Kidney epithelial cell (primary cell): ENCODE results near the gene STEAP2. TPM values are rescaled to one million over a fixed set of nuclear protein-coding genes. Genes with fewer than 3 reads are reported as not detected.

Source experiments
- DNase-seq: peaks from one replicate; pipeline ENCODE4 v3.0.0-alpha.2; 2010; ENCODE audit warnings: low read depth
- H3K27me3 ChIP-seq: 2 replicates; pipeline ENCODE4 v1.6.0; 2011; ENCODE audit warnings: low read length; ENCODE audit not compliant: control insufficient read depth, insufficient read depth
- H3K36me3 ChIP-seq: 2 replicates; pipeline ENCODE4 v1.5.1; 2011; ENCODE audit warnings: low read length; ENCODE audit not compliant: control insufficient read depth, insufficient read depth
- H3K4me3 ChIP-seq: 2 replicates; pipeline ENCODE4 v1.5.1; 2011; ENCODE audit warnings: low read depth, mild to moderate bottlenecking, control low read depth, low read length
- total RNA-seq: library from RNA; depleted of rRNA; stranded (reverse); fragments of >200 nt; gene quantifications from 2 replicates; pipeline ENCODE4 v1.2.3, GENCODE V29; 2015
- TF ChIP-seq, protein P1 (sequence below): IDR thresholded peaks from 2 replicates; pipeline ENCODE4 v1.5.1; 2011; ENCODE audit warnings: mild to moderate bottlenecking, moderate library complexity, low read length, control low read depth, inconsistent platforms; ENCODE audit not compliant: insufficient read depth, poor library complexity, severe bottlenecking

STEAP2 gene
- total RNA-seq, 1 donor from 2014 or later: 5.2 TPM

GRCh38 chr7:90188281-90188680, 23.3 kb upstream of the STEAP2 start:
- DNase-seq: no peak
- TF ChIP-seq, protein P1, sequence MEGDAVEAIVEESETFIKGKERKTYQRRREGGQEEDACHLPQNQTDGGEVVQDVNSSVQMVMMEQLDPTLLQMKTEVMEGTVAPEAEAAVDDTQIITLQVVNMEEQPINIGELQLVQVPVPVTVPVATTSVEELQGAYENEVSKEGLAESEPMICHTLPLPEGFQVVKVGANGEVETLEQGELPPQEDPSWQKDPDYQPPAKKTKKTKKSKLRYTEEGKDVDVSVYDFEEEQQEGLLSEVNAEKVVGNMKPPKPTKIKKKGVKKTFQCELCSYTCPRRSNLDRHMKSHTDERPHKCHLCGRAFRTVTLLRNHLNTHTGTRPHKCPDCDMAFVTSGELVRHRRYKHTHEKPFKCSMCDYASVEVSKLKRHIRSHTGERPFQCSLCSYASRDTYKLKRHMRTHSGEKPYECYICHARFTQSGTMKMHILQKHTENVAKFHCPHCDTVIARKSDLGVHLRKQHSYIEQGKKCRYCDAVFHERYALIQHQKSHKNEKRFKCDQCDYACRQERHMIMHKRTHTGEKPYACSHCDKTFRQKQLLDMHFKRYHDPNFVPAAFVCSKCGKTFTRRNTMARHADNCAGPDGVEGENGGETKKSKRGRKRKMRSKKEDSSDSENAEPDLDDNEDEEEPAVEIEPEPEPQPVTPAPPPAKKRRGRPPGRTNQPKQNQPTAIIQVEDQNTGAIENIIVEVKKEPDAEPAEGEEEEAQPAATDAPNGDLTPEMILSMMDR: no peak
- no peaks in the 10 kb centered on the region for H3K36me3 ChIP-seq
- H3K4me3 ChIP-seq: no peak overlapping the region
- no peaks in the 10 kb centered on the region for H3K27me3 ChIP-seq

GRCh38 chr7:90190995-90191394, 20.5 kb upstream of the STEAP2 start:
- TF ChIP-seq, protein P1: no peak
- DNase-seq: no peak
- H3K36me3 ChIP-seq: no peaks in the 10 kb centered on the region
- no peak overlapping the region for H3K4me3 ChIP-seq
- no peaks in the 10 kb centered on the region for H3K27me3 ChIP-seq

DNA sequence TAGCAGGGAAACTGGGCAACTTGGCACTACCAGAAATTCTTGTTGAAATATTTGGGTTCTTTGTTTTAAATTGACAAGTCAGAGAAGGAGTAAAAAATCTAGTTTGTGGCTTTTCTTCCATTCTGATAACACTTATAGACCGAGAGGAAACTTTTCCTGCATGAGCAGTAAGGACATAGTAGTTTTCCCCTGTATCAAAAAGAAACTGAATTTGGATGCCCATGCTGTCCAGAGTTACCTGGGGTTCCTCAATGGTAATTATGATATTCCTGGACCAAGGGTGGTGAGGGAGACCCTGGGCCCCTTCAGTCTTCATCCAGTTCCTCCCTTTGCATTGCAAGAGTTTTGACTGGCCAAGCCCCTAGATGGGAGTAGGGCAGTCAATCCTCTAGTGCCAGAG, 19.9 kb upstream of the STEAP2 start:
- Histone ChIP-seq H3K36me3 (no peaks in the 10 kb centered on the region), H3K27me3 (no peaks in the 10 kb centered on the region), H3K4me3 (no peak overlapping the region)
- TF ChIP-seq, protein P1: no peak
- no peak for DNase-seq

GRCh38 chr7:90192876-90193750, 18.4 kb upstream of the STEAP2 start:
- TF ChIP-seq, protein P1: no peak
- Histone ChIP-seq H3K36me3 (no peaks in the 10 kb centered on the region), H3K4me3 (no peak overlapping the region), H3K27me3 (no peaks in the 10 kb centered on the region)
- DNase-seq: no peak

GRCh38 chr7:90194911-90195809, 16.4 kb upstream of the STEAP2 start:
- TF ChIP-seq, protein P1: no peak

More at GRCh38 chr7:90194911-90195809, 16.4 kb upstream of the STEAP2 start:
- Histone ChIP-seq H3K36me3 (no peaks in the 10 kb centered on the region), H3K27me3 (no peaks in the 10 kb centered on the region), H3K4me3 (no peak overlapping the region)
- no peak for DNase-seq
